Measurements from ENCODE around the gene FEV.

The FEV gene

DNA sequence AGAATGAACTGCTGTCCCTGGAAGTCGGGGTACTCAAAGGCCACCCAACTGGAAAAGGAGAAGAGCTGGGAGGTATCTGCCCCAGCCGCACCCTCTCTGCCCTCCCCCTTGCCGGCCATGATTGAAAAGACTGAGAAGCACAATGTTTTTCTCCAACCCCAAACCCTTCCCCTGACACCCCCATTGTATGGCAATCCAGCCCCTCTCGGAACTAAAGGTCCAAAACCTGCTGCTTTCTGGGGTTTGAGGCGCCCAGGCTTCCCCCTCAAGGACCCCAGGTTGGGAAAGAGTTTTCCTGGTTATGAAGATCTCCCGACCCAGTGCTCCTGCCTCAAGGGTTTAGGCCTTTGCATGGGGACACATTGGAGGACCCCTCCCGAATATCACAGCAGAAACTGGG lies 7.2 kb upstream of the FEV start:
- TF ChIP-seq, protein P1, sequence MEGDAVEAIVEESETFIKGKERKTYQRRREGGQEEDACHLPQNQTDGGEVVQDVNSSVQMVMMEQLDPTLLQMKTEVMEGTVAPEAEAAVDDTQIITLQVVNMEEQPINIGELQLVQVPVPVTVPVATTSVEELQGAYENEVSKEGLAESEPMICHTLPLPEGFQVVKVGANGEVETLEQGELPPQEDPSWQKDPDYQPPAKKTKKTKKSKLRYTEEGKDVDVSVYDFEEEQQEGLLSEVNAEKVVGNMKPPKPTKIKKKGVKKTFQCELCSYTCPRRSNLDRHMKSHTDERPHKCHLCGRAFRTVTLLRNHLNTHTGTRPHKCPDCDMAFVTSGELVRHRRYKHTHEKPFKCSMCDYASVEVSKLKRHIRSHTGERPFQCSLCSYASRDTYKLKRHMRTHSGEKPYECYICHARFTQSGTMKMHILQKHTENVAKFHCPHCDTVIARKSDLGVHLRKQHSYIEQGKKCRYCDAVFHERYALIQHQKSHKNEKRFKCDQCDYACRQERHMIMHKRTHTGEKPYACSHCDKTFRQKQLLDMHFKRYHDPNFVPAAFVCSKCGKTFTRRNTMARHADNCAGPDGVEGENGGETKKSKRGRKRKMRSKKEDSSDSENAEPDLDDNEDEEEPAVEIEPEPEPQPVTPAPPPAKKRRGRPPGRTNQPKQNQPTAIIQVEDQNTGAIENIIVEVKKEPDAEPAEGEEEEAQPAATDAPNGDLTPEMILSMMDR (IDR thresholded peaks at IDR 0.05; ENCODE audit: low read depth, low read length) = no peak
- DNase-seq (ENCODE audit: extremely low read depth, low read depth) = no peak

DNA sequence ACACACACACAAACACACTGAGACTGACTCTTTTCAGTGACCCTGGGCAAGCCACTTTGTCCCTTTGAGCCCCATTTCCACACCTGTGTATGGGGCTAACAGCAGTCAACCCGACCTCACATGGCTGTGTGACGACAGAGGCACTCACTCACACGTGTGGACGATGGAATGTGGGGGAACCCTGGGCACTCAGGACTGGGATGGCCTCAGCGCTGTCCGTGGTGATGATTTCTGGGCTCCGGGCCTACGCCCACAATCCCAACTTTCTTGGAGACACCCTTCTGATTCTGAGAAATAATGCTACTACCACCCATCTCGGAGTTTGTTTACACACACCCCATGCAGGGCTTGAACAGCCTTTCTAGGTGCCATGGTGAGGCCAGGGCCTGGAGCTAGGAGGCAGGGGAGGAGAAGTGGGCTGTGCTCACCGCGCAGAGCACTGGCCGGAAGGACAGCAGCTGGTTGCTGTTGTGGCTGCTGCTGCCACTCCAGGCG lies 6.7 kb upstream of the FEV start:
- DNase-seq (ENCODE audit: extremely low read depth, low read depth) = no peak
- TF ChIP-seq, protein P1 (IDR thresholded peaks at IDR 0.05; ENCODE audit: low read depth, low read length) = no peak

DNA sequence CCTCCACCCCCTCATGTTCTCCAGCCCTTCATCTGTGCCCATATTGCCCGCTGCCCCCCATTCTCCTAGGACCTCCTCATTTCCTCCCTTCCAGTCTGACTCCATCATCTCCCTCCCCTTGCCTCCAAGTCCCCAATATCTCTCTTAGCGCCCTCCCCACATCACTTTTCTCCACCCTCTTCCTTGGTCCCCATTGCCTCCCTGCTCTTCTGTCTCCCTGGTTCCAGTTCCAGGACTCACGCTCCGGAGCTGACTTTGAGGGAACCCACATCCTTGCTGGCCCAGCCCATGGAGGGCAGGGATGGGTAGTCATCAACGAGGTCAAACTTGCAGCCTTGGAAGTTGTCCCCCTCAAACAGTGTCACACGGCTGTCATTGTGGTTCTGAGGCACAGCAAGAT lies 5.6 kb upstream of the FEV start:
- TF ChIP-seq, protein P1 (IDR thresholded peaks at IDR 0.05; ENCODE audit: low read depth, low read length) = no peak
- DNase-seq (ENCODE audit: extremely low read depth, low read depth) = no peak

DNA sequence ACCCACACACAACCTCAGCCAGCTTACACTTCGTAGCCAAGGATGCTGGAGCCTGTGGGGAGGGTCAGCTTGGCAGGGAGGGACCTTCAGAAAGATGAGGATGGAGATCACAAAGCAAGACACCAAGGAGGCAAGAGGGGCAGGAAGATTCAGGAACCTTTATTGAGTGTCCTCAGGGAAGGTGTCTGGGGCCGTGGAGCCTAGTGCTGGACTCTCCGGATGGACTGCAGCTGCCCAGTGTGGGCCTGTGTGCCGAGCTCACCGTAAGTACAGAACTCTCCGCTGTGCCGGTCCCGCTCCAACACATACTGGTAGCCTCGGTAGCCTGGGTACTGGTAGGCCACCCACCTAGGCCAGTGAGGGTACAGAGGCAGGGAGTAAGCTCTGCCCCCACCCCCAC lies 5.1 kb upstream of the FEV start:
- DNase-seq (ENCODE audit: extremely low read depth, low read depth) = no peak
- TF ChIP-seq, protein P1 (IDR thresholded peaks at IDR 0.05; ENCODE audit: low read depth, low read length) = no peak

DNA sequence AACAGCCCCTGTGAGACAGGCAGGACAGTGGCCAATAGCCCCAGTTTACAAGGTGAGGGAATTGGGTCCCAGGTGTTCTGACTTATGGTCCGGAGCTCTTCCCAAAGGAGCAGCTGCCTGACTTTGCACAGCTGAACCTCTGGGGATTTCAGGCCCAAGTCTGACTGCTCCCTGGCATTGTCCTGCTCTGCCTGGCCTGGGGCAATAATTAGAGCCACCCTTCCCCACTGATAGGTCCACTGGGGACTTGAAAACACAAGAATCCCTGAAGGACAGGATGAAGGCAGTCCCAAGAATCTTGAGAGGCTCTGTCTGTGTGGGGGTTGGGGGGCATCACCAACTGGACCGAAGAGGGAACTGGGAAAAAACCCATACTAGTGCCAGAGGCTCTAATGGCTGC lies 3.7 kb upstream of the FEV start:
- TF ChIP-seq, protein P1 (IDR thresholded peaks at IDR 0.05; ENCODE audit: low read depth, low read length) = no peak
- DNase-seq (ENCODE audit: extremely low read depth, low read depth) = no peak

DNA sequence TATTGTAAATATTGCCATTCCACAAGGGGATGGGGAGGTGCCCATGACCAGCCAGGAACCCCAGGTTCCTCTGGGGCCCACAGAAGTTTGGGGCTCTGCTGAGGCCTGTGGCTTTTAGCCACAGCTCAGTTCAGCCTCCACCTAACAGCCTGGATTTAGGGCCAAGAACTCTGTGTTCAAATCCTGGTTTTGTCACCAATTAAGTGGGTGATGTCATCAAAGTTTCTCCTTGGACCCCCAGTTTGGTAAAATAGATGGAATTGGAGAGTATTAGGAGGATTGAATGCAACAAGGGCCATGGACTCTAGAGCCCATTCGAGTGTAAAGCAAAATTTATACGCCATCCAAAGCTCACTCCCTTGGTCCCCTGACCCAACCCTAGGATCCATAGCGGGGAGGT lies 3.2 kb upstream of the FEV start:
- DNase-seq (ENCODE audit: extremely low read depth, low read depth) = no peak
- TF ChIP-seq, protein P1 (IDR thresholded peaks at IDR 0.05; ENCODE audit: low read depth, low read length) = no peak

DNA sequence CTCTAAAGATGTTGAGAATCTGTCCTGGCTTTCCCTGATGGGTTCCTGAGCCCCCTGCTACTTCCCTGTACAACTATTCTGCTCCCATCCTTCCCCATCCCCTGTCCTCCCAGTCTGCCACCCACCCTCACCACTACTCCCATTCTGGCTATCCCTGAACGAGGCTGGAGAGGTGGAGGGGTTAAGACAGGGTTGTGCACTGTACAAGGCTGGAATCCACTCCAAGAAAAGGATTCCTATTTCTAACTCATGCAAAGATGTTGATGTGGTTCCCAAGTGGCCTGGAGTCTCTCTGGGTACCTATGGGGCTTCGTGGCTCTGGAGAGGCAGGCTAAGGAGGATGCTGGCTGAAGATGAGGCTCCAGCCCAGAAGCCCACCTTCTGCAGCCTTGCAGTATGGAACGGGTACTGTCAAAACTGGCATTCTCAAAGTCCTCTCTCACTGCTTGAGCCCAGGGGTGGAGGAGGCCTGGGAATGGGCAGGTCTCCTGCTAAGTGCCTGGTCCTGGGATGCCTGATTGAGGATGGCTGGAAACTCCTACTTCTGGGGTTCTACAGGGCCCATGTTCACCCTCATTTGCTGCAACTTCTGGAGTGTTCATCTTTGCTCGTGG lies 1.3 kb upstream of the FEV start:
- TF ChIP-seq, protein P1 (IDR thresholded peaks at IDR 0.05; ENCODE audit: low read depth, low read length) = no peak
- no peak for DNase-seq (ENCODE audit: extremely low read depth, low read depth)

All from AG09319 (cell line).